ENCODE results near the gene PHF12.

The PHF12 gene

GRCh38 chr17:28956112-28956511 lies 4.8 kb upstream of the PHF12 start:
- TF ChIP-seq CTCF (IDR thresholded peaks at IDR 0.05; ENCODE audit: control insufficient read depth, extremely low read depth, insufficient read depth): no peak
- DNase-seq (ENCODE audit: low read depth): no peak
- H3K4me3 ChIP-seq (ENCODE audit: low read depth, low read length): no peak overlapping the region

GRCh38 chr17:28955408-28955807 lies 4.1 kb upstream of the PHF12 start:
- no peak for TF ChIP-seq CTCF (IDR thresholded peaks at IDR 0.05; ENCODE audit: control insufficient read depth, extremely low read depth, insufficient read depth)
- no peak for DNase-seq (ENCODE audit: low read depth)
- no peak overlapping the region for H3K4me3 ChIP-seq (ENCODE audit: low read depth, low read length)

- H3K4me3 ChIP-seq (ENCODE audit: low read depth, low read length): no peak overlapping the region
- DNase-seq (ENCODE audit: low read depth): no peak
- TF ChIP-seq CTCF (IDR thresholded peaks at IDR 0.05; ENCODE audit: control insufficient read depth, extremely low read depth, insufficient read depth): no peak
Observed at GRCh38 chr17:28954886-28955285, 3.6 kb upstream of the PHF12 start.

GRCh38 chr17:28953444-28954118 lies 2.3 kb upstream of the PHF12 start:
- H3K4me3 ChIP-seq (ENCODE audit: low read depth, low read length): no peak overlapping the region
- peak; percentile 68 for TF ChIP-seq CTCF (IDR thresholded peaks at IDR 0.05; ENCODE audit: control insufficient read depth, extremely low read depth, insufficient read depth)
- no peak for DNase-seq (ENCODE audit: low read depth)

GRCh38 chr17:28951991-28952975 lies 965 bp upstream of the PHF12 start:
- H3K4me3 ChIP-seq (ENCODE audit: low read depth, low read length): peak overlapping the region; percentile 93
- peak; percentile 98 for DNase-seq (ENCODE audit: low read depth)
- TF ChIP-seq CTCF (IDR thresholded peaks at IDR 0.05; ENCODE audit: control insufficient read depth, extremely low read depth, insufficient read depth): no peak

GRCh38 chr17:28950752-28951427 lies 428 bp downstream of the PHF12 start:
- no peak for TF ChIP-seq CTCF (IDR thresholded peaks at IDR 0.05; ENCODE audit: control insufficient read depth, extremely low read depth, insufficient read depth)
- no peak for DNase-seq (ENCODE audit: low read depth)
- H3K4me3 ChIP-seq (ENCODE audit: low read depth, low read length): peak overlapping the region; percentile 85
